SK-N-SH (cell line): Measurements from ENCODE around the gene PAK1.

Experiments
- FOXM1 ChIP-seq: IDR thresholded peaks from 2 replicates; pipeline ENCODE4 v1.4.0; 2012; ENCODE audit warnings: low read depth, mild to moderate bottlenecking
- GABPA ChIP-seq: IDR thresholded peaks from 2 replicates; pipeline ENCODE4 v1.4.0; 2012; ENCODE audit warnings: low read depth, mild to moderate bottlenecking
- MAX ChIP-seq: IDR thresholded peaks from 2 replicates; pipeline ENCODE4 v1.4.0; 2012; ENCODE audit warnings: low read depth
- MXI1 ChIP-seq: IDR thresholded peaks from 2 replicates; pipeline ENCODE4 v1.6.1; 2012; ENCODE audit warnings: mild to moderate bottlenecking, low read depth, low read length, improper control_type of control experiment
- RFX5 ChIP-seq: IDR thresholded peaks from 2 replicates; pipeline ENCODE4 v1.6.1; 2012; ENCODE audit warnings: mild to moderate bottlenecking, improper control_type of control experiment, low read length
- TAF1 ChIP-seq: IDR thresholded peaks from 2 replicates; pipeline ENCODE4 v1.6.1; 2012; ENCODE audit warnings: low read depth, mild to moderate bottlenecking, low read length, moderate library complexity, borderline replicate concordance
- TF ChIP-seq, protein P1 (sequence below): IDR thresholded peaks from 2 replicates; pipeline ENCODE4 v1.6.1; 2012; ENCODE audit warnings: mild to moderate bottlenecking, low read depth, low read length, moderate library complexity

GRCh38 chr11:77418971-77419597 lies 54.8 kb downstream of the PAK1 start:
- TF ChIP-seq GABPA: no peak
- TF ChIP-seq, protein P1, sequence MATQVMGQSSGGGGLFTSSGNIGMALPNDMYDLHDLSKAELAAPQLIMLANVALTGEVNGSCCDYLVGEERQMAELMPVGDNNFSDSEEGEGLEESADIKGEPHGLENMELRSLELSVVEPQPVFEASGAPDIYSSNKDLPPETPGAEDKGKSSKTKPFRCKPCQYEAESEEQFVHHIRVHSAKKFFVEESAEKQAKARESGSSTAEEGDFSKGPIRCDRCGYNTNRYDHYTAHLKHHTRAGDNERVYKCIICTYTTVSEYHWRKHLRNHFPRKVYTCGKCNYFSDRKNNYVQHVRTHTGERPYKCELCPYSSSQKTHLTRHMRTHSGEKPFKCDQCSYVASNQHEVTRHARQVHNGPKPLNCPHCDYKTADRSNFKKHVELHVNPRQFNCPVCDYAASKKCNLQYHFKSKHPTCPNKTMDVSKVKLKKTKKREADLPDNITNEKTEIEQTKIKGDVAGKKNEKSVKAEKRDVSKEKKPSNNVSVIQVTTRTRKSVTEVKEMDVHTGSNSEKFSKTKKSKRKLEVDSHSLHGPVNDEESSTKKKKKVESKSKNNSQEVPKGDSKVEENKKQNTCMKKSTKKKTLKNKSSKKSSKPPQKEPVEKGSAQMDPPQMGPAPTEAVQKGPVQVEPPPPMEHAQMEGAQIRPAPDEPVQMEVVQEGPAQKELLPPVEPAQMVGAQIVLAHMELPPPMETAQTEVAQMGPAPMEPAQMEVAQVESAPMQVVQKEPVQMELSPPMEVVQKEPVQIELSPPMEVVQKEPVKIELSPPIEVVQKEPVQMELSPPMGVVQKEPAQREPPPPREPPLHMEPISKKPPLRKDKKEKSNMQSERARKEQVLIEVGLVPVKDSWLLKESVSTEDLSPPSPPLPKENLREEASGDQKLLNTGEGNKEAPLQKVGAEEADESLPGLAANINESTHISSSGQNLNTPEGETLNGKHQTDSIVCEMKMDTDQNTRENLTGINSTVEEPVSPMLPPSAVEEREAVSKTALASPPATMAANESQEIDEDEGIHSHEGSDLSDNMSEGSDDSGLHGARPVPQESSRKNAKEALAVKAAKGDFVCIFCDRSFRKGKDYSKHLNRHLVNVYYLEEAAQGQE: no peak
- TF ChIP-seq RFX5: no peak
- TF ChIP-seq FOXM1: no peak
- TF ChIP-seq TAF1: no peak
- no peak for TF ChIP-seq MAX
- no peak for TF ChIP-seq MXI1
